LNCAP (cell line): Measurements from ENCODE around the gene PRKAR1B.

Experiments
- TF ChIP-seq, protein P1 (sequence below): fragments of 450-650 bp; IDR thresholded peaks from 2 replicates; pipeline ENCODE4 v1.5.1; 2017; ENCODE audit warnings: mild to moderate bottlenecking

PRKAR1B gene

DNA sequence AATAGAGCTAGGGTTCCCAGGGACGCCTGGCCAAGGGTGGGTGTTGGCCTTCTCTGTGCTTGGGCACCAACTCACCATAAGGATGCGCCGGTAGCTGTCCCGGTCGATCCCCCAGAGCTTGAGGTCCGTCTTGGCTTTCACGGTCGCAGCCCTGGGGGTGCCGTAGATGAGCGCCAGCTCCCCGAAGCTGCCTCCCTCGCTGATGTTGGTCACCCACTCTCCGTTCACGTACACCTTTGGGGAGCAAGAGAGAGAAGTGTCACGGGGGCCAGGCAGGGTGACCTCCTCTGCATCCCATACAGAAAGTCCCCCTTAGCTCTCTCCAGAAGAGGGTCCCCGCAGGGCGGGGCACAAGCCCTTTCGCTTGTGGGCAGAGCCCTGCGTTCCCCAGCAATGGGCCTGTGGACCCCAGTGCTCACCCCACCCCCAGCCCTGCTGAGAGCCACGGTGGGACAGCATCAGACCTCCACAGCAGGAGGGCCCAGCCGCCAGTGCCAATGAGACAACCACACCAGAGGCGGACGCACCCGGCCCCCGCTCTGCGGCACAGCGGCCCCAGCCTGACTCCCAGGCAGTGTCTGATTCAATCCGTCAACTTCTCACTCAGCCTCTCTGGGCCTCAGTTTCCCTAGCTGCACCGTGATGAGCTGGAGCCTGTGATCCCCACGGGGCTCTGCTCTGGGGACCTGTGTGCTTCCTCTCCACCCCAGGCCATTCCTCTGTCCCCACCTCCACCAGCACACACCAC is 130.8 kb downstream of the PRKAR1B start:
- TF ChIP-seq, protein P1, sequence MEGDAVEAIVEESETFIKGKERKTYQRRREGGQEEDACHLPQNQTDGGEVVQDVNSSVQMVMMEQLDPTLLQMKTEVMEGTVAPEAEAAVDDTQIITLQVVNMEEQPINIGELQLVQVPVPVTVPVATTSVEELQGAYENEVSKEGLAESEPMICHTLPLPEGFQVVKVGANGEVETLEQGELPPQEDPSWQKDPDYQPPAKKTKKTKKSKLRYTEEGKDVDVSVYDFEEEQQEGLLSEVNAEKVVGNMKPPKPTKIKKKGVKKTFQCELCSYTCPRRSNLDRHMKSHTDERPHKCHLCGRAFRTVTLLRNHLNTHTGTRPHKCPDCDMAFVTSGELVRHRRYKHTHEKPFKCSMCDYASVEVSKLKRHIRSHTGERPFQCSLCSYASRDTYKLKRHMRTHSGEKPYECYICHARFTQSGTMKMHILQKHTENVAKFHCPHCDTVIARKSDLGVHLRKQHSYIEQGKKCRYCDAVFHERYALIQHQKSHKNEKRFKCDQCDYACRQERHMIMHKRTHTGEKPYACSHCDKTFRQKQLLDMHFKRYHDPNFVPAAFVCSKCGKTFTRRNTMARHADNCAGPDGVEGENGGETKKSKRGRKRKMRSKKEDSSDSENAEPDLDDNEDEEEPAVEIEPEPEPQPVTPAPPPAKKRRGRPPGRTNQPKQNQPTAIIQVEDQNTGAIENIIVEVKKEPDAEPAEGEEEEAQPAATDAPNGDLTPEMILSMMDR: no peak

DNA sequence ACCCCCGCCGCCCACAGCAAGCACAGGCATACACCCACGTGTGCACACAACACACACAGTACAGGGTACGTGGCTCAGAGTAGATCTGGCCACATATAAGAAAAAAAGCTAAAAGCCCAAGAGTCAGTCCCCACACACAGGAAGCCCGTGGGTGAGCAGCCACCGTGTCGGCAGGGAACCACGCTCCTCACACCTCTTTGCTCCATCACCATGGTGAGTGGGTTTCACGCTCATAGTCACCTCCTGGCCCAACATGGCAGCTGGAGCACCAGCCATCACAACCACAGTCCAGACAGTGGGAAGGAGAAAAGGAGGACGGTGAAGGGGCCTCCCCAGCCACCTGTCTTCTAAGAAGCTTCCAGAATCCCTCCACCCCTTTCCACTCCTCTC is 131.5 kb downstream of the PRKAR1B start:
- TF ChIP-seq, protein P1: no peak

DNA sequence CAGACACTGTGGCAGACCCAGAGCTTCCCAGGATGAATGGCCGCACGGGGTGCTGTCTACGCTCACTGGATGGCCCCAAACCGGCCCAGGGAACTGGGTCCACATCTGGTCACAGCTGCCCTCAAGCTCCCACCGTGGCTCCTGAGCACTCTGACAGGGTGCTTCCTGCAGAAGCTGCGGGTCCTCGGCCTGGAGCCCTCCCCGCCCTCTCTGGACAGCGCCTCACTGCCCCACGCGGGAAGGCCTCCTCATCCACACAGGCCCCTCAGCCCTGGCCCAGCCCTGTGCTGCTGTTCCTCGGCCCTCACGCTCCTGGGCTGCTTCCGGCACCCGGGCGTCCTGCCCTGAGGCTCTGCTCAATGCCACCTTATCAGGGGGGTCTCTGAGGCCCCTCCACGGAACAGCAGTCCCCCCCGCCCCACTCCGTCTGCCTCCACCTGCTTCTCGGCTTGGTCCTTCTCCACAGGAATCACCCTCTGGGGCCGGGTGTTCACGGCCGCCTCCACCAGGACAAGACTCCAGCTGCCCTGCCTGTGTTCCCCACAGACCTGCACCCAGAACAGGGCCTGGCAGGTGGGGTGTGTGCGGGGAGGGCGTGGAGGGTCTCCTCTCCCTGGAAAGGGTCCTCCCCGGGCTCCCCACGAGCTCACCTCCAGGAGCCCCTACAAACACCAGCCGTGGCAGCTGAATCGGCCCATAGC is 132.0 kb downstream of the PRKAR1B start:
- TF ChIP-seq, protein P1: no peak

DNA sequence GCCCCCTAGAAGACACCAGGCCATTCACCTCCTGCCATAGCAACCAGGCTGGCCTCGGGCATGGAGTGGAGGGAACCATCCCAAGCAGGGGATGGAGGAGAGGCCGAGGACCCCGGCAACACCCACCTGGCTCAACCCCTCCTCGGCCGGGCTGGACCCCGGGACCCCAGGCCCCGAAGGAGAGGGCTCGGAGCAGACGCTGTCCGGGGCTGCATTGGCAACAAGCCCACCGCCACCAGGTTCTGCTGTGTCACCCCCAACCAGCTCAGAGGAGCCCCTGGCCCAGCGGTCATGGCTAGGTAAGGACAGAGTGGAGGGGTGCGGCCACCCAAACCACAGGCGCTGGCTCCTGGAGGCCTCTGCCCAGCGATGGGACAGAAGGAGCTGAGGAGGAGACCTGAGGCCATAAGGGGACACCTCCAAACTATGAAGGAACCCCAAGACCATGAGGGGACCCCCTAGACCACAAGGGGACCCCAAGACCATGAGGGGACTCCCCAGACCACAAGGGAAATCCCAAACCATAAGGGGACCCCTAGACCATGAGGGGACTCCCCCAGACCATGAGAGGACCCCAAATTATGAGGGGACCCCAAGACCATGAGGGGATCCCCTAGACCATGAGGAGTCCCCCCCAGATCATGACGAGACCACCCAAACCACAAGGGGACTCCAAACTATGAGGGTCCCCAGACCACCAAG is 132.7 kb downstream of the PRKAR1B start:
- TF ChIP-seq, protein P1: no peak

DNA sequence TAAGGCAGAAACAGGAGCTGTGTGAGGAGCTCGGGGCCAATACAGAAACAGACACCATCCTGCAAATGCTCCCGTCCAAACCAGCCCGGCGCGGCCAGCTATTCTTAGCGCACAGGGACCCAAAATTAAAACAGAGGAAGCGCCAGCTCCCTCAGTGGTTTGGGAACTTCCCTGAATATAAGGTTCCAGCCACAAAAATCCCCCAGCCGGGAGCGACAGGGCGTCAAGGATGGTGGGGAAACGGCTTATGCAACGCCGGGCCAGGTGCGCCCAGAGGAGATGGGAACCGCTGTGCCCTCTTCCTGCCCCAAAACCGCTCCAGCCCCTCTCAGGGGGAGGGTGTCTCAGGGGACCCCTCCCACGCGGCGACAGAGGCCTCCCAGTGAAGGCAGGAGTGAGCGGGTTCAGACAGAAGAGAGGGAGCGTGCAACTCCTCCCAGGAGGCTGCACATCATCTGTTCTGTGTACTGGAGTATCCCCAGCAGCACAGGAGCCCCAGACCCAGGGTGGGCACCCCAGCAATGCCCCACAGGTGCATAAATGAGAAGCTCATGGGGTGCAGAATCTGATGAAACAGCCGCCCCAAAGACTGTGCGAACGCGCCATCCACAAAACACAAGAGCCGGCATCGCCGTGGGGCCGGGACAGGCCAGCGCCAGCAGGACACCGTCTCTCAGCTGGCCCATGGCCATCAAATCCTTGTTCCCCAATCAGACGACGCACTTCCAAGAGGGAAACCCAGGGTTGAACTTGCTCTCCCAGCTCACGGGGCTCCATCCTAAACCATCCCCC is 133.6 kb downstream of the PRKAR1B start:
- TF ChIP-seq, protein P1: no peak

DNA sequence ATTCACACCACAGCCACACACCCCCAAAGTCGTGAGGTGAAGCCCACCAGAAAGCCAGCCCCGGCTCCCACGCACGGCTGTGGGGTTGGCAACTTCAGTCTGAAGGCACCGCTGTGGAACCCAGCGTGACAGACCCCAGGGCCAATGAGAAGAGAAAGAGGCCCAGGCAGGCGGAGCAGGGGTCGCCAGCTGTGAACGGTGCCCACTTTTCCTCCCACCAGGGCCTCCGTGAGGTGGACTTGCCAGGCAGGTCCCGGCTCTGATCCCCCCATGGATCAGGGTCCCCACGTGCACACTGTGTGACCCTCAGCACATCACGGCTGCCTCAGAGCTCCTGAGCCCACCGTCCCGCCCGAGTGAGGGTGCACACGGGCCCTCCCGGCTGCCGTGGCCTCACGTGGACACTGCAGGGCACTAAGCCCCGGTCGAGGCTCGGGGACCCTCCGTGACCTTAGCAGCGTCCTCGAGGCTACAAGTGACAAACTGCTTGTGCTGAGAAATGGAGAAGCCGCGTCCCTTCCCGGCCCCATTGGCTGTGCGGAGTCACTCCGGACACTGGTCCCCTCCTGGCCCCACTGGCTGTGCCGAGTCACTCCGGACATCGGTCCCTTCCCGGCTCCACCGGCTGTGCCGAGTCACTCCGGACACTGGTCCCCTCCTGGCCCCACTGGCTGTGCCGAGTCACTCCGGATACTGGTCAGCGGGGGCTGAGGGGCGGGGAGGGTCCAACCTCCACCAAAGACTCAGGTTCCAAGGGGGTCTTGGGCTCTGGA is 135.0 kb downstream of the PRKAR1B start:
- TF ChIP-seq, protein P1: no peak
